Measurements from ENCODE around the gene PDE9A. TPM values are rescaled to one million over a fixed set of nuclear protein-coding genes. Genes with fewer than 3 reads are reported as not detected.

PDE9A gene
- total and polyA plus RNA-seq, 2 of the 4 experiments (the other 2 are of a cell fraction): 0.89 to 0.90 TPM

- intact Hi-C loops (cut with micrococcal nuclease): no loop called here
- H2AFZ ChIP-seq (replicated peaks; ENCODE audit: low read length, poor library complexity): peak overlapping the region; percentile 88
Measured at GRCh38 chr21:42737951-42738590, 84.7 kb downstream of the PDE9A start.

More at GRCh38 chr21:42737951-42738590, 84.7 kb downstream of the PDE9A start:
- Histone ChIP-seq H2BK15ac (ENCODE audit: low read depth, low read length) (no peak overlapping the region), H3K56ac (ENCODE audit: extremely low read depth, insufficient read depth, low read length) (no peak overlapping the region), H3K4ac (ENCODE audit: low read depth, low read length) (no peak overlapping the region), H3K9ac (ENCODE audit: low read depth, low read length) (no peak overlapping the region), H2BK120ac (ENCODE audit: low read depth, low read length) (0 out of 2 replicates have a peak overlapping the region, but pooled peaks have one; percentile 40), H3K18ac (ENCODE audit: low read depth, low read length) (no peak overlapping the region), H3K9me1 (ENCODE audit: insufficient read depth, low read length) (no peaks in the 10 kb centered on the region), H3K27me3 (ENCODE audit: control insufficient read depth, insufficient read depth, low read length) (no peaks in the 10 kb centered on the region; the same call in 1 of the 2 replicates), H4K8ac (ENCODE audit: low read depth in 2 of 2, low read length in 2 of 2) (peak overlapping the region; percentile 40 to 70; a peak in 1 of 4 replicates), H2AK5ac (ENCODE audit: low read depth, low read length) (peak overlapping the region; percentile 14), H3K36me3 (ENCODE audit: control insufficient read depth, insufficient read depth, low read length) (no peaks in the 10 kb centered on the region), H3K14ac (replicated peaks; ENCODE audit: low read depth, low read length) (peak overlapping the region; percentile 1; the same call in 1 of the 2 replicates), H3K79me1 (ENCODE audit: low read depth in 1 of 2, low read length in 2 of 2) (no peaks in the 10 kb centered on the region), H3K4me1 (ENCODE audit: control insufficient read depth, insufficient read depth, low read length) (peaks cover 7% of the 10 kb centered on the region; the same call in 1 of the 2 replicates), H2BK5ac (ENCODE audit: low read depth, low read length, poor library complexity, severe bottlenecking) (no peak overlapping the region), H3K27ac (ENCODE audit: insufficient read depth, low read length) (peak overlapping the region; percentile 63), H3K4me3 (ENCODE audit: insufficient read depth, low read depth, low read length) (no peak overlapping the region), H3K4me2 (ENCODE audit: low read depth, low read length) (no peak overlapping the region; the same call in 1 of the 2 replicates), H4K20me1 (ENCODE audit: insufficient read depth, low read length) (no peaks in the 10 kb centered on the region), H4K91ac (ENCODE audit: insufficient read depth, low read depth, low read length) (no peak overlapping the region), H2AK9ac (replicated peaks; ENCODE audit: low read depth, low read length, poor library complexity) (peak overlapping the region; percentile 77), H3K9me3 (ENCODE audit: control insufficient read depth, insufficient read depth, low read length) (no peaks in the 10 kb centered on the region), H4K5ac (ENCODE audit: low read depth, low read length) (peak overlapping the region; percentile 67; the same call in 1 of the 2 replicates), H2BK20ac (ENCODE audit: low read depth, low read length) (no peak overlapping the region), H3K23ac (ENCODE audit: low read depth, low read length) (peak overlapping the region; percentile 38; the same call in 1 of the 2 replicates)
- WGBS, 2 experiments (ENCODE audit: extremely low coverage in 2 of 2, insufficient read length in 1 of 2): 52% methylated on average over 4 of the region's 16 CpGs; no CpG with 5 or more reads in 1 of the 2 experiments
- BruUV-seq (replicated peaks): no TSS peak
- DNase-seq (no peak), ATAC-seq (ENCODE audit: low read depth) (peak; percentile 48)
- CTCF ChIA-PET: no interaction called here
- in situ Hi-C loops (cut with MboI; ENCODE audit: low sequenced_read_pairs): no loop called here
- POLR2A ChIA-PET (ENCODE audit: unreplicated experiment): interaction anchor here (0.5 kb wide), 1 partner anchor 174 kb away, joined by 3 read pairs; no protein-coding TSS in a partner anchor
- TF ChIP-seq RAD21 (IDR thresholded peaks at IDR 0.05; ENCODE audit: low read length) (no peak), CHD1 (IDR thresholded peaks at IDR 0.05; ENCODE audit: low read depth, low read length) (no peak), NFE2L2 (IDR thresholded peaks at IDR 0.05; ENCODE audit: low read depth, low read length) (no peak), RCOR1 (IDR thresholded peaks at IDR 0.05; ENCODE audit: insufficient replicate concordance, low read length) (no peak), RFX5 (IDR thresholded peaks at IDR 0.05; ENCODE audit: low read depth, low read length) (no peak), BHLHE40 (IDR thresholded peaks at IDR 0.05; ENCODE audit: low read depth, low read length) (no peak), MXI1 (IDR thresholded peaks at IDR 0.05; ENCODE audit: borderline replicate concordance, low read depth, low read length) (no peak), MAZ (IDR thresholded peaks at IDR 0.05; ENCODE audit: borderline replicate concordance, low read depth, low read length) (no peak), USF2 (IDR thresholded peaks at IDR 0.05; ENCODE audit: low read depth, low read length) (no peak), POLR2A (IDR thresholded peaks at IDR 0.05; ENCODE audit: low read depth, low read length) (no peak), CEBPB (IDR thresholded peaks at IDR 0.05; ENCODE audit: low read depth, low read length) (no peak), ELK1 (IDR thresholded peaks at IDR 0.05; ENCODE audit: borderline replicate concordance, low read depth, low read length) (no peak), FOS (IDR thresholded peaks at IDR 0.05; ENCODE audit: low read depth, low read length) (no peak)
- dilution Hi-C loops (cut with HindIII; ENCODE audit: low sequenced_read_pairs, unreplicated experiment): no loop called here
